NCI-H187 treated with DMSO at 0.1 percent for 48 hours (cell line): ENCODE measurements around the gene ITPRIP.

Experiments used
- DNase-seq: peaks from one replicate; lab custom pipeline; 2025; lab: John Stamatoyannopoulos, UW

ITPRIP gene

DNA sequence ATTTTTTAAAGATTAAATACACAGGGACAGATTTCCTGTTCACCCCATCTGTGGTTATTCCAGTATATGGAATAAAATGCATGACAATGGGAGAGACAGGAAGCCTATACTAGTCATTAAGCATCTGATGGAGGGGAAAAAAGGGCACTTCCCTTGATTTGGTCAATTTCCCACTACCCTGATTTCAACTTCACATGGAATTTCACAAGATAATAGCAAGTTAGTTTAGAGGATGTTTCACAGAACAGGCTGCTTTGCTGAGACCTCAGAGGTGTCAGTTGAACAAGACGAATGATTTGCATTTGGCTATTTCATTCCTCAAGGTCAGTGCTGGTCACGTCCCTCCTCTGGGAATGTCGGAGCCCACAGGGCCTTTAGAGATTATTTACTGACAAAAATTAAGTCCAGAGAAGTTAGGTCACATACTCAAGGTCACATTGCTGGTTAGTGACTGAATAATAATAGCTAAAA is 4.7 kb upstream of the ITPRIP start:
- no peak for DNase-seq

- DNase-seq = no peak
Observed at GRCh38 chr10:104340641-104341040, 2.4 kb upstream of the ITPRIP start.

DNA sequence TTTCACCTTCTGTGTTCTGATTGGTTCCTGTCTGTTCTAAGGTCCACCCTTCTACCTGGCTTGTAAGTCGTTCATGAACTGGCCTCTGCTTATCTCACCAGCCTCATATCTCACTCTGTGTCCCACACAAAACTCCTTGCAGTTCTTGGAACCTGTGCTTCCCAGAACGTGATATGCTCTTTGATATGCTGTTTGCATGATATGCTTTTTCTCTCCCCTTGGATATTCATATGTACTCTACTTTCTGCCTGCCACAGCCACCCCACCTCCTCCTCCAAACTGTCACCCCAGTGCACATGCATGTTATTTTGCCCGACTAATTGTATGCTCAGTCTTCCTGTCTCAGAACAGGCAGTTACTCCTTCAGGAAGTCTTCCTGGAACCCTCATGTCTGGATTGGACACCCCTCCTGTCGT is 1.9 kb upstream of the ITPRIP start:
- no peak for DNase-seq

DNA sequence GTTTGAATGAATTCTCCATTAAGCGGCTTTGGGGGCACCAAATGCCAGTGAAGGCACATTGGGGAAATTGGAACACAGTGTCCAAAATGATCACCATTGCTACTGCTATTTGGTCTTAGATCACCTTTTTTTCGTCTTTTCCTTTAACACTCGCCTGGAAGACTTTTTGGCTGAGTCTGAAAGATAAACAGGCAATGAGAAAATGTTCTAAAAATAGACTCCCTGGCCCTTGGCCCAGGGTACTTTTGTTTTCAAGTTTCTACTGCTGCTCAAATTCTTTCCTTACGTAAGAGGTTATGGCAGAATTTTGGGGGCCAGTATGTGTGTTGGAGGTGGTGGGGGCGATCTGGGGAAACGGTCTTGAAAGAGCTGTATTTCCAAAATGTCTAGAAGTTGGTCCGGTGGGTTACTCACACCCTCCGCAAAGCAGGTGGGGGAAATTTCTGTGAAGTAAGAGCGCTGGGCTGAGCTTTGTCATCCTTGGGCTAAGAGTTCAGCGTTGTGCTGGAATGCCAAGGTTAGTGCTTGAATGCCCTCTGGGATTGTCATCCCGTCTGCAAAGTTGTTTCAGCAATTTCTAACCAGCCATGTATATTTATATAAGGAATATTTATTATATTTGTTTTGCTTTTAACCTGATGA is 1.3 kb upstream of the ITPRIP start:
- DNase-seq = no peak

DNA sequence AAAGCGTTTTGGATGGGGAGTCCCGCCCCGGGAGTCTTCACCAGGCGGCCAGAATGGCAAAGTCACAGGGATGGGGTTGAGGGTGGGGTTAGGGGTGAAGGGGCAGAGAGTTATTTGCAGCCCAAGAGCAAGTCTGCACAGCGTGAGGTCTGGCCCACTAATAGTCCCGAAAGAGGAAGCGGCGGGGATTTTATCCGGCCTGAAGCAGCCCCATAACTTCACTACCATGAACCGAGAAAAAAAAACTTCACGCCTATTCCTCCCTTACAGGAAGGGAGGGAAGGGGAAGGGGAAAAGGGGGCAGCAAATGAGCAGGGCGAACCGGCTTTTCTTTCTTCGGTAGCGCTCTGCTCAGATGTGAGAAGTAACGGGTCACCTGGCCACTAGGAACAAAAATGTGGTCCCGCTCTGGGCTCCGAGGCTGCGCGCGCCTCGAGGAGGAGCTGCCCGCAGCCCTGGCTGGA is 712 bp downstream of the ITPRIP start:
- DNase-seq = no peak

- DNase-seq = no peak
Observed at GRCh38 chr10:104336821-104337467, 1.3 kb downstream of the ITPRIP start.

- peak; percentile 25 for DNase-seq
Observed at GRCh38 chr10:104334965-104335650, 3.2 kb downstream of the ITPRIP start.

- DNase-seq = no peak
Observed at GRCh38 chr10:104334561-104334960, 3.7 kb downstream of the ITPRIP start.

DNA sequence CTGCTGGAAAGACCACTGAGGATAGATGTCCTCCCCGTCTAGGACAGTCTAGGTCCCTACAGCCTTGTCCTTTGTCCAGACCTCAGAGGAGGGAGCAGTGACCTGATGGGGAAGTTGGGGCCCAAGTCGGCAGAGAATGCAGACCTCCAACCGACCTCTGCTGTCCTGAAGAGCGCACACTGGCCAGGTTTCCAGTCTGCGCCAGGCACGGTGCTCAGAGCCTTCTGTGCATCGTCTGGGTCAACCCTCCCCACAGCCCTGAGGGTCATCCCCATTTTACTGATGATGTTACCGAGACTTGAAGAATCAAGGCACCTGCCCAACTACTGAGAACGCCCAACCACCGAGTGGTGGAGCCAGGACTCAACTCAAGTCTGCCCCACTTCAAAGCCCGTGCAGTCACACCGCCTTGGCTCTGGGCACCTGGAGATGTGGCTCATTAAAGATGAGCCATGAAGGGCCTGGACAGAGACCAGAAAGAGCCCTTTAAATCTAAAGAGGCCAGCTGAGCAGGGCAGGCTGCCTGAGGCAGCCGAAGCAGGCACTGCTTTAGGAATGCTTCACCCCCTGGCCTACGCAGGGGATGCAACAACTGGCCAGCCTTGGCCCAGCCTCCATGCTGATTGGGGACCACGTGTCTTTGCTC is 4.4 kb downstream of the ITPRIP start:
- no peak for DNase-seq

DNA sequence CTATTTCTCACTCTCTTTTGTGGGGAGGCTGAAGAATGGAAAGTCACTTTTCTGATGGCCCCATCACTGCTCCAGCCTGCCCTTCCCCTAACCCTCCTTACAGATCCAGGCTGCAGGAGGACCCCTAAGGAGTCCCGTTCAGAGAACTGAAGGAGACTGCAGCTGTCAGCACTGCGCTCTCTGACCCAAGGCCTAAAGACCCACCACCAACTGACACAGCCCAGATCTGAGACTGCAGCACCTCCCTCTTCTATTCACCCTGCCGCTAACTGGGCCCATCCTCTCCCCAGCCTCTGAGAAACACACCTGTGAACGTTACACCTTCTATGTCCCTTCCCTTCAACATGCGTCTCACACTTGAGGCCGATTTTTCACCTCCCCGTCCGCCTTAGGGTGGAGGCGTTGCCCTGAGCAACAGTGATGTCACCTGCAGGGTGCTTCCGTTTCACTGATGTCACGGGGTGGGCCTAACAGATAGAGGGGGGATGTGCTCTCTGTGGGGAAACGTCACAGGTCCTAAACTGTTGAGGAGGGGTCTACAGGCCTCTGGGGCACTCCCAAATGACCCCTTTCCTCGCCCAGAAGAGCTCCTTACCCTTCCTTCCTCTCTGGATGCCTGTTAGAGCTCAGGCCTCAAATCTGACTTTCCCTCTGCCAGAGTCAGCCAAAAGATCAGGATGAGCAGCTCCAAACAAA is 5.1 kb downstream of the ITPRIP start:
- no peak for DNase-seq

- DNase-seq = no peak
Observed at GRCh38 chr10:104332243-104333031, 5.8 kb downstream of the ITPRIP start.

DNA sequence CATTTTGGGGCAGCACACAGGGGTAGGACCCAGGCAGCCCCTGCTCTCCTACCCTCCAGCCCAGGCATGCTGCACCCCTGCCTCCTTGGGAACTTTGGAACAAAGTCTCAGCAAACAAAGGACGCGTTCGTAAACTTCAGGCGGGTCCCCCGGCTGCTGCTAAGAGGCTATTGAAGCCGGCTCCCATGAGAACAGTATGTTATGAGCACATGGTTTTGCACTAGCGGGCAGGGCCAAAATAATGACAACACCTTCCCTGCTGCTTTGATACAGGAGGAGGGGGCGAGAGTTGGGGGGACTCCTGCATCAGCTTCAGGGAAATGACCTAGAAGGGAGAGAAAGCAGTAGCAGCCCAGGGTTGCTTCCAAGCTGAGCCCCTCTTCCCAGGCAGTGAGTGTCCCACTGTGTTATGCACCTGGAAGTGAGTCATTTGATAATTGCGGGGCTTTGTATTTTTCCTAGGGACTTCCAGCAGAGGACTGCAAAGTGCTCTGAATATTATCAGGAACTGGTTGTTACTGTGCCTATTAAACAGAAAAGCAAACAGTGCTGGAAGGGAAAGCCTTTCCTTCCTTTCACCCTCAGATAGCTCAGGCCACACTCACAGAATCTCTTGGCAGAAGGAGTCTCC is 6.9 kb downstream of the ITPRIP start:
- DNase-seq = no peak

- no peak for DNase-seq
Observed at GRCh38 chr10:104330168-104331110, 7.8 kb downstream of the ITPRIP start.

DNA sequence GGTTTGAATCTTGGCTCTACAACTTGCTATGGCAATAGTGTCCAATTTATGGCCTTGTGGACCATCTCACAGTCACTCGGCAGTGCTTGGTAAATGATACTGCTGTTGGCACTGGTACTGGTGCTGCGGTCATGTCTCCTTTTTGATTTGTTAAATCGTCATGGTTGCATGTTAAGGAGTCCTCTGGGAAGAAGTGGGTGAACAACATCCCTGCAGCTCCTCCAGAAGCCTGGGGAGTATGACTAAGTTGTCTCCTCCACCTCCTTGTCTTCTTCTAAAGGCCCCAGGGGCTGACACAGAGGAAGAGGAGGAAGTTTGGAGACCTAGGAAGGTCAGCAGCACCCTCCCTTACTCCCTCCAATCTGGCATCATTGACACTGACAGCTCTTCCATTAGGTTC is 8.5 kb downstream of the ITPRIP start:
- DNase-seq = no peak

DNA sequence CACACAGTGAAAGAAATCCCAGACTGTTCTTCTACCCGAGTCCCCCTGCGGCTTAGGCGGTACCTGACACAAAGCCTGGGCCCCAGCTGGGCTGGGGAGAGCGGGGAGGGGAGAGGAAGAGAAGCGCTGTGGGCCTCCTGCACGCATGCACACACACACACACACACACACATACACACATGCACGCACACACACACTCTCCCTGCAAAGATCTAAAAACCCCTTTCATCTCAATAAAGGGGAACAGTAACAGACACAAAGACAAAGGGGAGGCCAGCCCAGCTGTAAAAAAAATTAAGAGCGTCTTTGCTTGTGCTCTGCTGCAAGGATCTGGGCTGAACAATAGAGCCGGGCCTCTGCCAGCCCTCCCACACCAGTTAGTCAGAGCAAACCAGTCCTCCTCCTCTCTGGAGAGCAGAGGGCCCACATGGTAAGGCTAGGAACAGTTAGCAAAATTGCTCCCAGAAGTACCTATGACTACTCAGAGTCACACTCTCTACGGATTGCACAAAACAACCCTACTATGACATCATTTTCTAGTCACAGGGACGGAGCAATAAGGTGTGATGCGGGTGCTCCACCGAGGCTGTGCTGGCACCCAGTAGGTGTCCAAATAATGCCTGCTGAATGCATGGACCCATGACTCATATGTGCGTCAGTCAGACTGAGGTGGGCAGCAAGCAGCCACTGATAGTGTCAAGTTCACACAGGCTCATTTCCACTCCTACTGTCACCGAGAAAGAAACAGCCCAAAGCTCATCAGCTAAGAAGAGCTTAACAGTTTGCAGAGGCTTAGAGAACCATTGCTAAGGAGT is 9.2 kb downstream of the ITPRIP start:
- DNase-seq = no peak

- DNase-seq = no peak
Observed at GRCh38 chr10:104328646-104328895, 9.7 kb downstream of the ITPRIP start.

- DNase-seq = no peak
Observed at GRCh38 chr10:104327745-104328645, 10.3 kb downstream of the ITPRIP start.
